NB4 (cell line): ENCODE results near the gene GRN.

ENCODE experiments used
- CTCF ChIP-seq: IDR thresholded peaks from one replicate; pipeline ENCODE4 v1.5.1; 2012; ENCODE audit warnings: low read depth, low read length
- MAX ChIP-seq: IDR thresholded peaks from 2 replicates; pipeline ENCODE4 v1.6.1; 2011; ENCODE audit warnings: low read depth, low read length
- POLR2A ChIP-seq: IDR thresholded peaks from 2 replicates; pipeline ENCODE4 v1.6.1; 2011; ENCODE audit warnings: mild to moderate bottlenecking; ENCODE audit not compliant: insufficient read length; ENCODE audit errors: extremely low read depth

GRCh38 chr17:44308865-44309264 lies 36.2 kb upstream of the GRN start:
- TF ChIP-seq POLR2A, result no peak
- no peak for TF ChIP-seq CTCF
- TF ChIP-seq MAX, result no peak
